Prostate gland (tissue), 2 donors: Measurements from ENCODE around the gene TADA2A.

Experiments used
- CTCF ChIP-seq, 4 experiments: fragments of 200-600 bp in 2 of 4; fragments of 450-650 bp in 2 of 4; sonication (generic) in 2 of 4; IDR thresholded peaks; 1 replicate in 3 of 4; 2 replicates in 1 of 4; pipeline ENCODE4 v1.5.1; 2016 to 2019; ENCODE audit warnings: antibody characterized with exemption in 4 of 4, mild to moderate bottlenecking in 2 of 4, moderate library complexity in 2 of 4
- POLR2A ChIP-seq: fragments of 450-650 bp; IDR thresholded peaks from one replicate; pipeline ENCODE4 v1.6.1; 2016; ENCODE audit warnings: antibody characterized with exemption, mild to moderate bottlenecking

DNA sequence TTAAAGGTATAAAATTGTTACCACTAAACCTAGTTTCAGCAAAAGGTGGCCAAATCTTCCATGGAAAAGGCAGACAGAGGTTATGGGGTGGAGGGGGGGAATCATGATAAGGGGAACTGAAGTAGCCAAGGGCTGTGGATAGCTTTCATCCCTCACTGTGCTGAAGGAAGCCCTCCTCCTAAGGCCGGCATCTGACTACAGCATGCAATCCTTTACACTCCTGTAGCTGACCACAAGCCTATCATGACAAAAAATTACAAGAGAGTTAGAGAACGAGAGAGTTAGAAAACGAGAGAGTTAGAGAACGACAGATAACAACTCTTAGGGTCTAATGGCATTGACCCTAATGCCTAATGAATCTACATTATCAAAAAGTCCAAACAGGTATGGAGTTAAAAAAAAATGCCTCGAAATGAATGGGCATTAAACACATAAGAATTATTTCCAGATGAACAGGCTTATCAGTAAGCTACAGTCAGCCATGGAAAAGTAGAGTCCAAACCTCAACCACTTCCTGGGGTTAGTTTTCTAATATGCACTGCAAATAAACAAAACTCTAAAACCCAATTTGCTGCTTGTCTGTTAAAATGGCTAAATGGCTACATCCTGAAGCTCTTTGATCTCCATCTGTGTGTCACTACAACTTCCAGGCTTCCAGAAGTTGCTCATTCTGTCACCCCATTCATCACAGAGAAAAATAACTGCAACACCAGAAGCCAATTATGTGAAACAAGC is 112.7 kb downstream of the TADA2A start:
- TF ChIP-seq CTCF (IDR thresholded peaks at IDR 0.05) (no peak), POLR2A (no peak)
